H1 (cell line): Measurements from ENCODE around the gene DIAPH2. TPM values are rescaled to one million over a fixed set of nuclear protein-coding genes. Genes with fewer than 3 reads are reported as not detected.

Source experiments
- BCL11A ChIP-seq, 2 experiments: IDR thresholded peaks; one replicate each; pipeline ENCODE4 v1.6.1; 2011; ENCODE audit warnings: low read depth in 2 of 2, low read length in 2 of 2, mild to moderate bottlenecking in 2 of 2
- CHD7 ChIP-seq: fragments of 300-600 bp; sonication (generic); IDR thresholded peaks from 2 replicates; pipeline ENCODE4 v1.7.1; 2012; ENCODE audit warnings: low read length, moderate library complexity, mild to moderate bottlenecking, inconsistent platforms; ENCODE audit not compliant: insufficient replicate concordance
- EZH2 ChIP-seq: fragments of 200-600 bp; sonication (generic); IDR thresholded peaks from 2 replicates; pipeline ENCODE4 v1.7.1; 2012; ENCODE audit warnings: low read depth, mild to moderate bottlenecking, moderate library complexity, low read length, inconsistent platforms; ENCODE audit not compliant: severe bottlenecking
- HDAC2 ChIP-seq, 2 experiments: fragments of 300-600 bp in 1 of 2; sonication (generic) in 1 of 2; IDR thresholded peaks; 2 replicates each; pipeline ENCODE4 v1.6.1; 2011 to 2012; ENCODE audit warnings: low read depth in 2 of 2, low read length in 2 of 2, mild to moderate bottlenecking in 2 of 2, moderate library complexity in 2 of 2, borderline replicate concordance in 1 of 2, inconsistent platforms in 1 of 2
- JUN ChIP-seq: IDR thresholded peaks from 2 replicates; pipeline ENCODE4 v1.6.1; 2011; ENCODE audit warnings: low read depth, mild to moderate bottlenecking, improper control_type of control experiment, low read length
- RAD21 ChIP-seq, 2 experiments: IDR thresholded peaks in 1 of 2; conservative IDR thresholded peaks in 1 of 2; 2 replicates each; pipeline ENCODE4 v1.6.1; 2011; ENCODE audit warnings: low read depth in 2 of 2, low read length in 2 of 2, improper control_type of control experiment in 1 of 2, inconsistent platforms in 1 of 2, mild to moderate bottlenecking in 1 of 2, moderate library complexity in 1 of 2
- RXRA ChIP-seq: IDR thresholded peaks from 2 replicates; pipeline ENCODE4 v1.6.1; 2011; ENCODE audit warnings: low read depth, mild to moderate bottlenecking, low read length, moderate library complexity; ENCODE audit not compliant: insufficient read depth
- SIRT6 ChIP-seq: IDR thresholded peaks from one replicate; pipeline ENCODE4 v1.7.1; 2012; ENCODE audit warnings: low read length, inconsistent platforms
- TEAD4 ChIP-seq: IDR thresholded peaks from 2 replicates; pipeline ENCODE4 v1.6.1; 2012; ENCODE audit warnings: low read depth, low read length, inconsistent platforms, mixed read lengths
- polyA plus RNA-seq, 7 experiments: library from polyadenylated mRNA; depleted of rRNA in 3 of 7; stranded (reverse) in 5 of 7; unstranded in 2 of 7; fragments of >200 nt in 5 of 7; fragments of 200-250 nt in 2 of 7; gene quantifications; 1 replicate in 5 of 7; 2 replicates in 1 of 7; 4 replicates in 1 of 7; pipeline versions ENCODE4 v1.2.1 to v1.2.3, GENCODE V29; 2011 to 2013; ENCODE audit warnings: missing spikeins in 2 of 7, mixed read lengths in 2 of 7
- total RNA-seq: library from RNA; stranded (reverse); fragmentation: NEBNext Ultra II Directional; extraction: Animal tissue kit (Norgen Biotek cat#: 25700); gene quantifications from 2 replicates; pipeline ENCODE4 v1.2.1, GENCODE V29; 2021
- TF ChIP-seq, protein P1 (sequence below): IDR thresholded peaks from 2 replicates; pipeline ENCODE4 v1.6.1; 2011; ENCODE audit warnings: low read length, improper control_type of control experiment

Gene DIAPH2
- total and polyA plus RNA-seq, 2 of the 8 experiments (the other 6 are each of a cell fraction or from before 2014, with no cell fraction given), result 4.4 to 24.3 TPM

- no peak for TF ChIP-seq CHD7
- no peak for TF ChIP-seq JUN
- TF ChIP-seq TEAD4, result no peak
- TF ChIP-seq, protein P1, sequence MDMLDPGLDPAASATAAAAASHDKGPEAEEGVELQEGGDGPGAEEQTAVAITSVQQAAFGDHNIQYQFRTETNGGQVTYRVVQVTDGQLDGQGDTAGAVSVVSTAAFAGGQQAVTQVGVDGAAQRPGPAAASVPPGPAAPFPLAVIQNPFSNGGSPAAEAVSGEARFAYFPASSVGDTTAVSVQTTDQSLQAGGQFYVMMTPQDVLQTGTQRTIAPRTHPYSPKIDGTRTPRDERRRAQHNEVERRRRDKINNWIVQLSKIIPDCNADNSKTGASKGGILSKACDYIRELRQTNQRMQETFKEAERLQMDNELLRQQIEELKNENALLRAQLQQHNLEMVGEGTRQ, result no peak
- TF ChIP-seq RXRA, result no peak
- no peak for TF ChIP-seq RAD21 (IDR thresholded peaks at IDR 0.05 in 1 of 2, conservative IDR thresholded peaks at IDR 0.05 in 1 of 2; ENCODE audit: low read depth in 2 of 2, low read length in 2 of 2)
- TF ChIP-seq EZH2, result no peak
- no peak for TF ChIP-seq HDAC2 (IDR thresholded peaks at IDR 0.05; ENCODE audit: borderline replicate concordance in 1 of 2, low read depth in 2 of 2, low read length in 2 of 2)
- TF ChIP-seq BCL11A (IDR thresholded peaks at IDR 0.05; ENCODE audit: low read depth in 2 of 2, low read length in 2 of 2), result no peak
- no peak for TF ChIP-seq SIRT6
Measured at GRCh38 chrX:97638621-97639020, 954.0 kb downstream of the DIAPH2 start (continued).
